ENCODE results near the gene F2R. TPM values are rescaled to one million over a fixed set of nuclear protein-coding genes. Genes with fewer than 3 reads are reported as not detected.

F2R gene
- total and polyA plus RNA-seq, 2 of the 13 experiments (the other 11 are each of a cell fraction or from before 2014, with no cell fraction given) = 8.3 to 12.3 TPM

- Histone ChIP-seq H3K4me1 (ENCODE audit: insufficient read depth, low read length) (peaks cover 27% of the 10 kb centered on the region), H2AFZ (ENCODE audit: low read length) (no peak overlapping the region), H3K79me2 (ENCODE audit: insufficient read depth, low read length) (no peaks in the 10 kb centered on the region), H3K36me3 (replicated peaks in 1 of 2; ENCODE audit: control insufficient read depth in 1 of 2, insufficient read depth in 2 of 2, low read length in 2 of 2) (no peaks in the 10 kb centered on the region), H3K27me3 (ENCODE audit: control insufficient read depth in 1 of 2, insufficient read depth in 2 of 2, low read length in 2 of 2) (no peaks in the 10 kb centered on the region), H3K4me2 (ENCODE audit: low read depth, low read length) (peak overlapping the region; percentile 97), H3K4me3 (replicated peaks in 1 of 3; ENCODE audit: insufficient read depth in 1 of 3, low read depth in 2 of 3, low read length in 3 of 3) (peak overlapping the region; percentile 84 to 86 (median 86)), H4K20me1 (ENCODE audit: insufficient read depth, low read length) (no peaks in the 10 kb centered on the region), H3K27ac (ENCODE audit: extremely low read length, insufficient read depth, low read length) (no peak overlapping the region), H3K9me3 (ENCODE audit: low read length) (no peaks in the 10 kb centered on the region), H3K9ac (ENCODE audit: insufficient read depth, low read depth, low read length) (peak overlapping the region; percentile 48; the same call in 1 of the 2 replicates)
- ChIA-PET POLR2A (no interaction called here), CTCF (ENCODE audit: low intra/inter-chr PET ratio, low total read pairs) (interaction anchor here (2.1 kb wide), 1 partner anchor 59 kb away, joined by 11 read pairs; no protein-coding TSS in a partner anchor)
- intact Hi-C loops (cut with micrococcal nuclease; ENCODE audit: unreplicated experiment) = loop anchor here (5.0 kb wide), 1 partner anchor 37 kb away; no protein-coding TSS in a partner anchor
- ATAC-seq = peak; percentile 55
- no TSS peak for BruUV-seq (replicated peaks)
- in situ Hi-C loops (cut with HindIII; ENCODE audit: extremely low pct_ligation_motif_present, low pct_unique_long_range_greater_than_20kb) = loop anchor here (5.0 kb wide), 1 partner anchor 62 kb away; no protein-coding TSS in a partner anchor
- no peak for DNase-seq (ENCODE audit: low spot score)
- 21% methylated on average over 36 of the region's 52 CpGs for WGBS (ENCODE audit: low lambda C conversion rate)
- FAIRE-seq = no peak
- TF ChIP-seq ARID5B (CRISPR knock-in tag; IDR thresholded peaks at IDR 0.05) (0 out of 2 replicates have a peak, but pooled peaks have one; percentile 26), ZNF800 (CRISPR knock-in tag; IDR thresholded peaks at IDR 0.05) (peak; percentile 75), ZNF605 (CRISPR knock-in tag; IDR thresholded peaks at IDR 0.05) (peak; percentile 79), TFDP2 (CRISPR knock-in tag; IDR thresholded peaks at IDR 0.05) (peak; percentile 76), SNAI1 (CRISPR knock-in tag; IDR thresholded peaks at IDR 0.05; ENCODE audit: borderline replicate concordance) (no peak), ZXDC (CRISPR knock-in tag; IDR thresholded peaks at IDR 0.05) (no peak), GABPB1 (CRISPR knock-in tag; IDR thresholded peaks at IDR 0.05) (peak; percentile 26; the same call in 1 of the 2 replicates)
- TF ChIP-seq, protein P1, sequence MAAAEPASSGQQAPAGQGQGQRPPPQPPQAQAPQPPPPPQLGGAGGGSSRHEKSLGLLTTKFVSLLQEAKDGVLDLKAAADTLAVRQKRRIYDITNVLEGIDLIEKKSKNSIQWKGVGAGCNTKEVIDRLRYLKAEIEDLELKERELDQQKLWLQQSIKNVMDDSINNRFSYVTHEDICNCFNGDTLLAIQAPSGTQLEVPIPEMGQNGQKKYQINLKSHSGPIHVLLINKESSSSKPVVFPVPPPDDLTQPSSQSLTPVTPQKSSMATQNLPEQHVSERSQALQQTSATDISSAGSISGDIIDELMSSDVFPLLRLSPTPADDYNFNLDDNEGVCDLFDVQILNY (CRISPR knock-in tag; conservative IDR thresholded peaks at IDR 0.05) = 0 out of 2 replicates have a peak, but pooled peaks have one; percentile 39
Observed at GRCh38 chr5:76714751-76715485, 1.0 kb upstream of the F2R start.
